GM21367 (cell line): ENCODE results near the gene RFC2.
"Not testable (repeated sequence)": the region's sequence is repeated elsewhere in the genome, so short reads cannot be mapped to it uniquely, and the experiment has no call there.

Experiments
- ATAC-seq: cut with Tn5 transposase; IDR thresholded peaks from one replicate; pipeline ENCODE4 v1.9.1; 2021; ENCODE audit not compliant: unreplicated experiment

Gene RFC2

DNA sequence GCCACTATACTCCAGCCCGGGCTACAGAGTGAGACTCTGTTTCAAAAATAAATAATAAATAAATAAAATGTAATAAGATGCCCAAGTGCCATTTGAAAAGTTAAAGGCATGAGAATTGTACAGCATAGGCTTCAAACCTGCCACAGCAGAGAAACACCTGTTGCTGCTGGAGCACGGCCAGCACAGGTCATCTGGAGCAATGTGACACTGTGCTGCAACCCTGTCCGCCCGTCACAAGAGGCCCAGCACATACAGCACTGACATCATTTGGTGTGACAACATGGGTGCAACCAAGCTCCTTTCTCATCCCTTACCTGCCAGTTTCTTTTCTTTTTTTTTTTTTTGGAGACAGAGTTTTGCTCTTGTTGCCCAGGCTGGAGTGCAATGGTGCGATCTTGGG lies 1.3 kb downstream of the RFC2 start:
- ATAC-seq, result no peak

GRCh38 chr7:74249058-74249457 lies 5.1 kb downstream of the RFC2 start:
- not testable (repeated sequence) for ATAC-seq

DNA sequence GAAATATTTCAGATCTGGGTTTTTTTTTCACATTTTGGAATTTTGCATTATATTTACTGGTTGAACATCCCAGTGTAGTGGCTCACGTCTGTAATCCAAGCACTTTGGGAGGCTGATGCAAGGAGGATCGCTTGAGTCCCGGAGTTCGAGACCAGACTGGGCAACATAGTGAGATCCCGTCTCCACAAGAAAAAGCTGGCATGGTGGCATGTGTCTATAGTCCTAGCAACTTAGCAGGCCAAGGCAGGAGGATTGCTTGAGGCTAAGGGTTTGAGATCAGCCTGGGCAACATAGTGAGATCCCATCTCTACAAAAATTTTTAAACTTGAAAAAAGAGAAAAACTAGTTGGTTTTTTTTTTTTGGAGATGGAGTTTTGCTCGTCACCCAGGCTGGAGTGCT lies 6.0 kb downstream of the RFC2 start:
- ATAC-seq, result no peak

DNA sequence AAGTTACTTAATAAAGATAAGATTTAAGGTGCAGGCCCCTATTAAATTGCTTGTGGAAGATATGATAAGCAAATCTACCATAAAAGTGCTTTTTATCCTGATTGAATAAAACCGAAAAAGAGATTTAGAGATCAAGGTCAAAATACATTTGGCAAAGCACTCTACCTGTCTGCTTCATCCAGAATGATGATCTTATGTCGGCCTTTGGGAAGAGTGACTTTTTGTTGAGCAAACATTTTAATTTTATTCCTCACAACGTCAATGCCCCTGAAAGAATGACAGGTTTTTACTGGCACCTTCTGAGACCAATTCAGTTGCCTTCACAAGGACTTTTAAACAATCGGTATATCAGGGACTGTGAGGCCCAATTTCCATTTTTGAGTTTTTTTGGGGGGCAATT lies 7.7 kb downstream of the RFC2 start:
- ATAC-seq, result no peak

GRCh38 chr7:74242122-74242443 lies 12.1 kb downstream of the RFC2 start:
- ATAC-seq, result no peak

GRCh38 chr7:74240482-74240881 lies 13.7 kb downstream of the RFC2 start:
- no peak for ATAC-seq

DNA sequence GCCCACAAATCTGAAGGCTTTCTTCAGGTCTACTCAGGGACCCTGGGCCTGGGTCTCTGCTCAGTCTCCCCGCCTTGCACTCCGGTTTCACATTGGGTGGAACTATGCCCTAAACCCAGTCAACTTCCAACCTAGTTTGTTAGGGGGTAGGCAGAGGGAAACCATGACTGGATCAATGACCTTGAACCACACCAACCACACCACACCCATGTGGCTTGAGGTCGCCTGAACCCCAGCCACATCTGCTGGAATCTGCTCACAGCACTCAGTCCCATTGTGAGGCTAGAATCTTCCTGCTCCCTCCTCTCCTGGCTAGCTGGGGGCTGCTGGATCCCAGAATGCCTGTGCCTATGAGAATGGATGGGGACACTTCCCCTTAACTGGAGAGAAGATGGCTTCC lies 17.9 kb downstream of the RFC2 start:
- ATAC-seq, result no peak

DNA sequence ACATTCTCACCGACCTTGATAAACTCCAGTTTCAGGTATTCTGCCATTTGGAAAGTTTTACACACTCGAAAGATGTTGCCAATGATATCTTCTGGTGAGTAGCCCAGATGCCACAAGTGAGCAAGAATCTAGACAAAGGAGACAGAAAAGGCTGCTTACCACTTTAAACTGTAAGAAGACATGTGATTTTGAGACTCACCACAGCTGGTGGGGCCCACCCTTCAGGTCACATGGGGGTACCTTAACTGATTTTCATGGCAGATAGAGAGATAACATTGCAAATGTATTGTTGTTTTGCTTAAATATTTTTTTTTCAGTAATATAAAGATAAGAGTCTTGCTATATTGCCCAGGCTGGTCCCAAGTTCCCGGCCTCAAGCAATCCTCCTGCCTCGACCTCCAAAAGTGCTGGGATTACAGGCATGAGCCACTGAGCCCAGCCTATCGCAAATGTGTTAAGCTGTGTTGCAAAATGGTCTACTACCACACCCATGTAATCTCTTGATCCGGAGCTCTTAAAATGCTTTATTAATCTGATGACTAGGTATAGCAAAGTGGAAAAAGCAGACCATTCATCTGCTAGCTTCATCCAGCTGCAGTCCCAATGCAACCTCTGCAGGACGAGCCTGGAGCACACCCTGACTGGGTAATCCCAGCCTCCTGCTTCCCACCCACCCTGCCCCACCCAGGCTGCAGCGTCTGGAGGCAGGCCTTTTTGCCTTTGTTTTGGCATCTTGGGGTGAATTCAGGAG lies 18.5 kb downstream of the RFC2 start:
- ATAC-seq, result no peak

DNA sequence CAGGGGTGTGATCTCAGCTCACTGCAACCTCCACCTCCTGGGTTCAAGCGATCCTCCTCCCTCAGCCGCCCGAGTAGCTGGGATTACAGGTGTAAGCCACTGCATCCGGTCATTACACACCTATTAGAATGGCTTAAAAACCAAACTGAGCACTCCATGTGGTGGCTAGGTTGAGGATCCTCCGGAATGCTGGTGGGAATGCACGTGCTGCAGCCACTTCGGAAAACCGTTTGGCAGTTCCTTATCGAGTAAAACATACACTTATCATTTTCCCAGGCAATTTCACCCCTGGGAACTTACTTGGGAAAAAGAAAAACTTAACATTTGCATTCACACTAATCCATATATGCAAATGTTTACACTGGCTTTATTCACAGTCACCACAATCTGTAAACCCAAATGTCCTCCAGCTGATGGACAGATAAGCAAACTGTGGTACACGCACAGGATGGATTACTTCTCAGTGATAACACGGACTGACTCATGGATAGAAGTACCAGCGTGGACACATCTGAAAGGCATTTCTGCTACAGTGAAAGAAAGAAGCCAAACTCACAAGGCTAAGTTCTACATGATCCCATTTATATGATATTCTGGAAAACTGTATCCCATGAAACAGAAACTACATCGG lies 20.4 kb downstream of the RFC2 start:
- ATAC-seq, result no peak

GRCh38 chr7:74231232-74231590 lies 23.0 kb downstream of the RFC2 start:
- ATAC-seq, result peak; percentile 36

GRCh38 chr7:74230446-74231231 lies 23.6 kb downstream of the RFC2 start:
- no peak for ATAC-seq

DNA sequence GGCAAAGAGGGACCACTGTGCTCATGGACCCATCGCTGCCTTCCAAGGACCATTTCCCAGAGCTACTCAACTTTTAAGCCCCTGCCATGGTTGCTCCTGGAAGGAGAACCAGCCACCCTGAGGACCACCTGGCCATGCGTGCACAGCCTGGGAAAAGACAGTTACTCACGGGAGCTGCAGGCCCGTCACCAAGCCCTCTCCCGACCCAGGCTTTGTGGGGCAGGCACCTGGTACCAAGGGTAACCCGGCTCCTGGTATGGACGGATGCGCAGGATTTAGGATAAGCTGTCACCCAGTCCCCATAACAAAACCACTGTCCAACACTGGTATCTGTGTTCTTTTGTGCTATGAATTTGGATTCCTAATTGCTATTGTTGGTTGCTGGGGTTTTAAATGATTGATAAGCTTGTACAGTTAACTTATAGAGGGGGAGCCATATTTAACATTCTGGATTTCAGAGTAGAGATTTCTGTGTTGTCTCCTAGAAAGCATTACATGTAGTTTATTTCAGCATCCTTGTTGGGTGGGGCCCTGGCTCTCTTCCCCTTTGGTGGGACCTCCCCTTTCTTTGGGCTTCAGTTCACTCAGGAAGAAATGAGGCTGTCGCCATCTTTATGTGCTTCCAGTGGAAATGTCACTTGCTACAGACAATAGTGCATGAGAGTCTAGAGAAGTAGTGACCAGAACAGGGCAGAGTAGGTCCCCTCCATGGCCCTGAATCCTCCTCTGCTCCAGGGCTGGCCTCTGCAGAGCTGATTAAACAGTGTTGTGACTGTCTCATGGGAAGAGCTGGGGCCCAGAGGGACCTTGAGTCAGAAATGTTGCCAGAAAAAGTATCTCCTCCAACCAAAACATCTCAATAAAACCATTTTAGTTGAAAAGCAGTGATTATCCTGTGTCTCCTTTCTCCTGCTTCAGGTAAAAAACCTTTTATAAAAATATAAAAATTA lies 25.0 kb downstream of the RFC2 start:
- ATAC-seq, result no peak

- no peak for ATAC-seq
Observed at GRCh38 chr7:74226633-74227032, 27.6 kb downstream of the RFC2 start.

GRCh38 chr7:74225400-74225799 lies 28.8 kb downstream of the RFC2 start:
- ATAC-seq, result no peak

DNA sequence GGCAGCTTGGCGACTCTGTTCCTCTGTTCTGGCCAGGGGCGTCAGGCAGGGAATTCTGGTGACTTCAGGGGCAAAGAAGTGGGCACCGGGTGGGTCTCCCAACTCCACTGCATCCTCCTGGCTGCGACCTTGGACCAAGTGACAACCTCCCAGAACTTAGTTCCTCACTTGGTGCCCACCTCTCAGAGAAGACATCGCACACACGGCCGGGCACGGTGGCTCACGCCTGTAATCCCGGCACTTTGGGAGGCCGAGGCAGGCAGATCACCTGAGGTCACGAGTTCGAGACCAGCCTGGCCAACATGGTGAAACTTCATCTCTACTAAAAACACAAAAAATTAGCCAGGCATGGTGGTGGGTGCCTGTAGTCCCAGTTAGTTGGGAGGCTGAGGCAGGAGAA lies 29.3 kb downstream of the RFC2 start:
- ATAC-seq, result not testable (repeated sequence)

- ATAC-seq, result no peak
Observed at GRCh38 chr7:74224511-74224832, 29.7 kb downstream of the RFC2 start.

GRCh38 chr7:74223711-74224510 lies 30.3 kb downstream of the RFC2 start:
- ATAC-seq, result no peak

DNA sequence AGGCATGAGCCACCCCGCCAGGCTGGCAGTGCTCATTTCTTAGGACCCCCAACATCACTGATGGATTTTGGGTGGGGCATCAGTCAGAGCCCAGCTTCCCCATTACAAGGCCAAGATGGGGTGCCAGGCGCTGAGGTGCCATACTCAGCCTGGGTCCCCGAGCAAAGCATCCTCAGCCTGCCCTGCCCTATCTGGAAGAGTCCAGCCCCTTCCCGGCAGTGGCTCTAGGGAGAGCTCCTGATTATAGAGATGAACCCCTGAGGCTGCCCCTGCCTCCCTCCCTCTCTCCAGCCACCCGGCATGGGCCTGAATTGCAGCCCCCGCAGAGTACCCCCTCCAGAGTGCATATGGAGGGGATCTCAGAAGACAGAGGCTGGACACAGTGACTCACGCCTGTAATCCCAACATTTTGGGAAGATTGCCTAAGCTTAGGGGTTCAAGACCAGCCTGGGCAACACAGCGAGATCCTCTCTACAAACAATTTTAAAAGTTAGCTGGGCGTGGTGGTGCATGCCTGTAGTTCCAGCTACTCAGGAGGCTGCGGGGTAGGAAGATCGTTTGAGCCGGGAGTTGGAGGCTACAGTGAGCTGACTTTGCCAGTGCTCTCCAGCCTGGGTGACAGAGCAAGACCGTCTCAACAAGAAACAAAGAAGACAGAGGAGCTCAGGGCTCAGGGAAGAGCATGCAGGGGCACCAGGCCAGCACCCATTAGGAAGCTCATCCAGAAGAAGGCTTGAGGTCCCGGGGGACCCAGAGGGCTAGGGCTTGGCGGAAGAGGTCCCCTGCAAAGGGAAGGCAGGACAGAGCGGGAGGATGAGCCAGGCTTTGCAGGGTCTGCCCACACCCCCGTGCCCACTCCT lies 31.1 kb downstream of the RFC2 start:
- ATAC-seq, result no peak

DNA sequence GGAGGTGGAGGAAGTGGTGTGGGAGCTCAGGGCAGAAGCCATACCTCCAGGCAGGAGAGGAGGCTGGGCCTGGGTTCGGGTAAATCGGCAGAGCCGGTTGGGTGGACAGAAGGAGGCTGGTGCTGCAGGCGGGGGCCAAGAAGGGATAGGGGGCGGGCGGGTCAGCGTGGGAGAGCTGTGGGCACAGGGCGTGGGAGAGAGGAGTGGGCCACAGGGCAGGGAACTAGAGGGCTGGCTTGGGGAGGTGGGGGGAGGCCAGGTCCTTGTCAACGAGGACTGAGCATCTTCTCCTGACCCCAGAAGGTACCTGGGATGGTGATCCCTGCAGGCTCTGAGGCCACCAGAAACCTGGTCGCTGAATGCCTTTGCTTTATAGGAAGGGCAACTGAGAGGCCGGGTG lies 32.5 kb downstream of the RFC2 start:
- ATAC-seq, result no peak

DNA sequence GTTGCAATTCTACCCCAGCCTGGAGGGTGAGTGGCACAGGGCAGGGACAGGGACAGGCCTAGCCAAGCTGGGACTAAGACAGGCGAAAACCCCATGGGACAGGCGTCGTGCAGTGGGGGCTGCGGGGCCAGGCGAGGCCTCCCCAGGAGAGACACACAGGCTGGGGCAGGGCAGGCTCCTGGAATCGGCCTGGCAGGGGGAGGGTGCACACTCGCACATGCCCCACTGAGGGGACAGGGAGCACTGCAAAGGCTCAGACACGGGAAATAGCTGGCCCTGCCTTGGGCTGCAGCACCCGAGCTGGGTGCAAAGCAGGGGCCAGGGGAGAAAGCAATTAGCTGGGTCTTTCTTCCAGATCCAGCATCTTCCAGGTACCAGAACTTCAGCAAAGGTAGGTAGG lies 34.0 kb downstream of the RFC2 start:
- ATAC-seq, result no peak
